ENCODE data around the gene PLPPR1. TPM values are rescaled to one million over a fixed set of nuclear protein-coding genes. Genes with fewer than 3 reads are reported as not detected.
A peak's percentile ranks its signal among the peaks of the same experiment; 100 is the strongest.

The PLPPR1 gene
- total and polyA plus RNA-seq, 2 donors (not counting 3 experiments of a cell fraction or from before 2014, with no cell fraction given), result 0.18 to 0.50 TPM

DNA sequence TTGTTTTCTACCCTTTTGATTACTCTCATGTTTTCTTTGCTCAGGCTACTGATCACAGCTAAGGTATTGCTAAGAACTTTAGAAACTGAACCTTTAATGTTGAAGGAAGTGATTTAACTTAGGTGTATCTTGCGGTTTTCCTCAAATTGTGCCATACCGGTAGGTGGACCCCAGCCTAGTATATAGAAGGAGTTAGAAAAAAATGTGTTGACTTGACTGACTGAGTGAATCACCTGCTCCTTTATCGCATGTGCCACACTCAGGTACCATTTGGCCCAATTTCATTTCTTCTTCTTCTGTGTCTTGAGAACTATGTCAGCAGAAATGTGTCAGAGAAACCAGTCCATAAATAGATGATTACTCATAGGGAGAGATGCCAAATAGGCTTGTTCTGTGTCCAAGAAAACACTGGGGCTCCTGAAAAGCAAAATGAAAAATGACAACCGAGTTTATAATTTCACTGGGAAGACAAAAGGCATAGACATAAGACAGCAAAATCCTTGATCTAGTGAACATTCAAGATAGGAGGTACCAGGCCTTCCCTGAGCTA is 19.4 kb downstream of the PLPPR1 start:
- Histone ChIP-seq H3K9me1 (replicated peaks; ENCODE audit: control insufficient read depth, extremely low read depth, insufficient read depth, low read length) (no peaks in the 10 kb centered on the region), H3K9me3 (replicated peaks; ENCODE audit: control insufficient read depth, insufficient read depth, low read length) (no peaks in the 10 kb centered on the region), H3K4me2 (ENCODE audit: insufficient read depth, low read length) (no peak overlapping the region), H4K20me1 (replicated peaks; ENCODE audit: control insufficient read depth, extremely low read depth, insufficient read depth, low read length) (no peaks in the 10 kb centered on the region), H3K27me3 (ENCODE audit: control insufficient read depth in 2 of 2, insufficient read depth in 2 of 2, low read length in 2 of 2) (no peaks in the 10 kb centered on the region), H3K36me3 (ENCODE audit: control insufficient read depth in 2 of 2, extremely low read depth in 1 of 2, insufficient read depth in 2 of 2, low read length in 2 of 2) (no peaks in the 10 kb centered on the region), H3K27ac (ENCODE audit: insufficient read depth, low read depth, low read length) (no peak overlapping the region), H2AFZ (ENCODE audit: low read depth, low read length) (no peak overlapping the region), H3K4me1 (ENCODE audit: control insufficient read depth, extremely low read depth, insufficient read depth, low read length) (no peaks in the 10 kb centered on the region), H3K4me3 (replicated peaks in 1 of 3; ENCODE audit: insufficient read depth in 1 of 3, low read depth in 1 of 3, low read length in 3 of 3) (no peak overlapping the region), H3K9ac (replicated peaks; ENCODE audit: extremely low read depth, insufficient read depth, low read length) (no peak overlapping the region), H3K79me2 (ENCODE audit: control insufficient read depth, insufficient read depth, low read length) (no peaks in the 10 kb centered on the region)
- CTCF ChIA-PET, result no interaction called here
- TF ChIP-seq MYC (IDR thresholded peaks at IDR 0.05; ENCODE audit: low read depth, low read length) (no peak), EZH2 (IDR thresholded peaks at IDR 0.05; ENCODE audit: borderline replicate concordance, low read depth, low read length, severe bottlenecking) (no peak), POLR2AphosphoS5 (IDR thresholded peaks at IDR 0.05; ENCODE audit: insufficient read depth, low read depth, low read length) (no peak)
- POLR2A ChIA-PET, result no interaction called here
- dilution Hi-C loops (cut with MboI; ENCODE audit: extremely low pct_ligation_motif_present, low sequenced_read_pairs) (no loop called here), intact Hi-C loops (cut with micrococcal nuclease) (no loop called here)
- FAIRE-seq (no peak), DNase-seq (ENCODE audit: low read depth, low spot score) (peak; percentile 56)
- no TSS peak for BruUV-seq (replicated peaks)

GRCh38 chr9:101050650-101051049 is 22.1 kb downstream of the PLPPR1 start:
- no peak overlapping the region for H3K27ac ChIP-seq (ENCODE audit: insufficient read depth, low read depth, low read length)
- H3K36me3 ChIP-seq (ENCODE audit: control insufficient read depth in 2 of 2, extremely low read depth in 1 of 2, insufficient read depth in 2 of 2, low read length in 2 of 2), result no peaks in the 10 kb centered on the region
- no peaks in the 10 kb centered on the region for H4K20me1 ChIP-seq (replicated peaks; ENCODE audit: control insufficient read depth, extremely low read depth, insufficient read depth, low read length)
- ChIA-PET CTCF (no interaction called here), POLR2A (no interaction called here)
- H3K9me1 ChIP-seq (replicated peaks; ENCODE audit: control insufficient read depth, extremely low read depth, insufficient read depth, low read length), result no peaks in the 10 kb centered on the region
- H3K27me3 ChIP-seq (ENCODE audit: control insufficient read depth in 2 of 2, insufficient read depth in 2 of 2, low read length in 2 of 2), result peaks cover 0 to 2% of the 10 kb centered on the region in 2 experiments
- no peak overlapping the region for H2AFZ ChIP-seq (ENCODE audit: low read depth, low read length)
- intact Hi-C loops (cut with micrococcal nuclease) (no loop called here), dilution Hi-C loops (cut with MboI; ENCODE audit: extremely low pct_ligation_motif_present, low sequenced_read_pairs) (no loop called here)
- no peaks in the 10 kb centered on the region for H3K9me3 ChIP-seq (replicated peaks; ENCODE audit: control insufficient read depth, insufficient read depth, low read length)
- FAIRE-seq (no peak), DNase-seq (ENCODE audit: low read depth, low spot score) (no peak)
- no TSS peak for BruUV-seq (replicated peaks)
- no peaks in the 10 kb centered on the region for H3K4me1 ChIP-seq (ENCODE audit: control insufficient read depth, extremely low read depth, insufficient read depth, low read length)
- no peak overlapping the region for H3K4me2 ChIP-seq (ENCODE audit: insufficient read depth, low read length)
- H3K9ac ChIP-seq (replicated peaks; ENCODE audit: extremely low read depth, insufficient read depth, low read length), result no peak overlapping the region
- H3K79me2 ChIP-seq (ENCODE audit: control insufficient read depth, insufficient read depth, low read length), result no peaks in the 10 kb centered on the region
- TF ChIP-seq FOS (IDR thresholded peaks at IDR 0.05; ENCODE audit: borderline replicate concordance, insufficient read depth, low read length) (no peak), MAX (IDR thresholded peaks at IDR 0.05; ENCODE audit: insufficient read depth, insufficient read length) (no peak), JUN (IDR thresholded peaks at IDR 0.05; ENCODE audit: borderline replicate concordance, insufficient read depth, insufficient read length, low read depth) (no peak), GATA2 (IDR thresholded peaks at IDR 0.05; ENCODE audit: insufficient read depth, insufficient read length, low read depth, low read length) (no peak), MYC (IDR thresholded peaks at IDR 0.05; ENCODE audit: low read depth, low read length) (no peak), POLR2AphosphoS5 (IDR thresholded peaks at IDR 0.05; ENCODE audit: insufficient read depth, low read depth, low read length) (no peak), CTCF (IDR thresholded peaks at IDR 0.05; ENCODE audit: extremely low read depth in 1 of 2, insufficient read depth in 1 of 2, low read depth in 1 of 2, low read length in 2 of 2) (no peak), POLR2A (IDR thresholded peaks at IDR 0.05; ENCODE audit: low read depth, low read length) (no peak), EZH2 (IDR thresholded peaks at IDR 0.05; ENCODE audit: borderline replicate concordance, low read depth, low read length, severe bottlenecking) (no peak)
- H3K4me3 ChIP-seq (replicated peaks in 1 of 3; ENCODE audit: insufficient read depth in 1 of 3, low read depth in 1 of 3, low read length in 3 of 3), result no peak overlapping the region
